GM12891 (cell line): ENCODE data around the gene CACNA1A.
"Not testable (repeated sequence)": the region's sequence is repeated elsewhere in the genome, so short reads cannot be mapped to it uniquely, and the experiment has no call there.

Experiments
- POLR2AphosphoS5 ChIP-seq: IDR thresholded peaks from 2 replicates; pipeline ENCODE4 v1.6.1; 2011; ENCODE audit warnings: low read depth, low read length, control low read depth
- TAF1 ChIP-seq: IDR thresholded peaks from 2 replicates; pipeline ENCODE4 v1.6.1; 2011; ENCODE audit warnings: low read depth, low read length, control low read depth

DNA sequence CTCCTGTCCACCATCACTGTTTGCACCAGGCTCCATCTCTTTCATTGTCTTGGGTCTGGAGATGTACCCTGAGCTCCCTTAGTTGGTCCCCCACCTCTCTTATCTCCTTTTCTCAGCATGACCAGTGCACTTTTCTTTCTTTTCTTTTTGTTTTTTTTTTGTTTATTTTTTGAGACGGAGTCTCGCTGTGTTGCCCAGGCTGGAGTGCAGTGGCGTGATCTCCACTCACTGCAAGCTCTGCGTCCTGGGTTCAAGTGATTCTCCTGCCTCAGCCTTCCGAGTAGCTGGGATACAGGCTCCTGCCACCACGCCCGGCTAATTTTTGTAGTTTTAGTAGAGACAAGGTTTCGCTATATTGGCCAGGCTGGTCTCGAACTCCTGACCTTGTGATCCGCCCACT lies 328.0 kb downstream of the CACNA1A start:
- TF ChIP-seq POLR2AphosphoS5, TAF1: not testable (repeated sequence)
